ENCODE measurements around the gene ATP2B3.

DNA sequence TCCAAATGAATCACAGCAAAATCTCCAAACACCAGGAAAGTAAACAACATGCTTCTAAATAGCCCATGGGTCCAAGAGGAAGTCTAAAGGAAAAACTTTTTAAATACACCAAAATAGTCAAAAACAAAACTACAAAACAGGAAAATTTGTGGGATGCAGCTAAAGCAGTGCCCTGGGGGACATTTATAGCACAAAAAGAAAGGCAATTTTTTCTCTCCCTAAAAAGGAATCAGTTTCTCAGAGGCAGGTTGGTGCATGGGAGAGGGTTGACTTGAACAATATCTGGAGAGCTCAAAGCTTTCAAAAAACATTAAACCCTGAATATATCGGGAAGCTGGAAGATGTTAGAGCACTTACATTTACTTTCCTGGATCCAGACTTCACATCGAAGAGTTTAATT, 113.9 kb downstream of the ATP2B3 start:
- TF ChIP-seq, protein P1, sequence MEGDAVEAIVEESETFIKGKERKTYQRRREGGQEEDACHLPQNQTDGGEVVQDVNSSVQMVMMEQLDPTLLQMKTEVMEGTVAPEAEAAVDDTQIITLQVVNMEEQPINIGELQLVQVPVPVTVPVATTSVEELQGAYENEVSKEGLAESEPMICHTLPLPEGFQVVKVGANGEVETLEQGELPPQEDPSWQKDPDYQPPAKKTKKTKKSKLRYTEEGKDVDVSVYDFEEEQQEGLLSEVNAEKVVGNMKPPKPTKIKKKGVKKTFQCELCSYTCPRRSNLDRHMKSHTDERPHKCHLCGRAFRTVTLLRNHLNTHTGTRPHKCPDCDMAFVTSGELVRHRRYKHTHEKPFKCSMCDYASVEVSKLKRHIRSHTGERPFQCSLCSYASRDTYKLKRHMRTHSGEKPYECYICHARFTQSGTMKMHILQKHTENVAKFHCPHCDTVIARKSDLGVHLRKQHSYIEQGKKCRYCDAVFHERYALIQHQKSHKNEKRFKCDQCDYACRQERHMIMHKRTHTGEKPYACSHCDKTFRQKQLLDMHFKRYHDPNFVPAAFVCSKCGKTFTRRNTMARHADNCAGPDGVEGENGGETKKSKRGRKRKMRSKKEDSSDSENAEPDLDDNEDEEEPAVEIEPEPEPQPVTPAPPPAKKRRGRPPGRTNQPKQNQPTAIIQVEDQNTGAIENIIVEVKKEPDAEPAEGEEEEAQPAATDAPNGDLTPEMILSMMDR (IDR thresholded peaks at IDR 0.05): no peak
- no peak for TF ChIP-seq POLR2A (IDR thresholded peaks at IDR 0.05)
